ENCODE results near the gene EFCAB14.
A peak's percentile ranks its signal among the peaks of the same experiment; 100 is the strongest.
"Not testable (repeated sequence)": the region's sequence is repeated elsewhere in the genome, so short reads cannot be mapped to it uniquely, and the experiment has no call there.

EFCAB14 gene

GRCh38 chr1:46718727-46719622 lies at the start of gene EFCAB14:
Gene EFCAB14 (minus strand): TSS chr1:46719114. CDS start chr1:46718087, 1,027 bp downstream.
- DNase-seq (ENCODE audit: low spot score) = peak; percentile 92

GRCh38 chr1:46768445-46768844 lies 49.5 kb upstream of the EFCAB14 start:
- DNase-seq (ENCODE audit: low spot score) = no peak

- DNase-seq (ENCODE audit: low spot score) = no peak
These were observed 48.9 kb upstream of the EFCAB14 start for GRCh38 chr1:46767649-46768282.

- DNase-seq (ENCODE audit: low spot score) = no peak
These were observed 45.5 kb upstream of the EFCAB14 start for GRCh38 chr1:46764402-46764801.

GRCh38 chr1:46761740-46762139 lies 42.8 kb upstream of the EFCAB14 start:
- DNase-seq (ENCODE audit: low spot score) = no peak

- no peak for DNase-seq (ENCODE audit: low spot score)
These were observed 41.7 kb upstream of the EFCAB14 start for GRCh38 chr1:46760558-46761166.

GRCh38 chr1:46757956-46758528 lies 39.1 kb upstream of the EFCAB14 start:
- DNase-seq (ENCODE audit: low spot score) = no peak

- no peak for DNase-seq (ENCODE audit: low spot score)
These were observed 38.5 kb upstream of the EFCAB14 start for GRCh38 chr1:46757247-46757955.

GRCh38 chr1:46755121-46755520 lies 36.2 kb upstream of the EFCAB14 start:
- DNase-seq (ENCODE audit: low spot score) = no peak

GRCh38 chr1:46754707-46755106 lies 35.8 kb upstream of the EFCAB14 start:
- DNase-seq (ENCODE audit: low spot score) = not testable (repeated sequence)

GRCh38 chr1:46753985-46754384 lies 35.1 kb upstream of the EFCAB14 start:
- DNase-seq (ENCODE audit: low spot score) = no peak

GRCh38 chr1:46749921-46750404 lies 31.0 kb upstream of the EFCAB14 start:
- no peak for DNase-seq (ENCODE audit: low spot score)

- DNase-seq (ENCODE audit: low spot score) = no peak
These were observed 30.5 kb upstream of the EFCAB14 start for GRCh38 chr1:46749404-46749803.

GRCh38 chr1:46747683-46748288 lies 28.9 kb upstream of the EFCAB14 start:
- peak; percentile 58 for DNase-seq (ENCODE audit: low spot score)

- DNase-seq (ENCODE audit: low spot score) = no peak
These were observed 23.2 kb upstream of the EFCAB14 start for GRCh38 chr1:46742069-46742468.

- peak; percentile 79 for DNase-seq (ENCODE audit: low spot score)
These were observed 16.9 kb upstream of the EFCAB14 start for GRCh38 chr1:46735708-46736324.

GRCh38 chr1:46728327-46728873 lies 9.5 kb upstream of the EFCAB14 start:
- DNase-seq (ENCODE audit: low spot score) = not testable (repeated sequence)

GRCh38 chr1:46725736-46726108 lies 6.8 kb upstream of the EFCAB14 start:
- no peak for DNase-seq (ENCODE audit: low spot score)

GRCh38 chr1:46724991-46725735 lies 6.2 kb upstream of the EFCAB14 start:
- DNase-seq (ENCODE audit: low spot score) = peak; percentile 80

GRCh38 chr1:46723901-46724300 lies 5.0 kb upstream of the EFCAB14 start:
- no peak for DNase-seq (ENCODE audit: low spot score)

Measured in RKO (cell line).